ENCODE measurements around the gene PCDHA7. TPM values are rescaled to one million over a fixed set of nuclear protein-coding genes. Genes with fewer than 3 reads are reported as not detected.
"Not testable (repeated sequence)": the region's sequence is repeated elsewhere in the genome, so short reads cannot be mapped to it uniquely, and the experiment has no call there.

PCDHA7 gene, protein sequence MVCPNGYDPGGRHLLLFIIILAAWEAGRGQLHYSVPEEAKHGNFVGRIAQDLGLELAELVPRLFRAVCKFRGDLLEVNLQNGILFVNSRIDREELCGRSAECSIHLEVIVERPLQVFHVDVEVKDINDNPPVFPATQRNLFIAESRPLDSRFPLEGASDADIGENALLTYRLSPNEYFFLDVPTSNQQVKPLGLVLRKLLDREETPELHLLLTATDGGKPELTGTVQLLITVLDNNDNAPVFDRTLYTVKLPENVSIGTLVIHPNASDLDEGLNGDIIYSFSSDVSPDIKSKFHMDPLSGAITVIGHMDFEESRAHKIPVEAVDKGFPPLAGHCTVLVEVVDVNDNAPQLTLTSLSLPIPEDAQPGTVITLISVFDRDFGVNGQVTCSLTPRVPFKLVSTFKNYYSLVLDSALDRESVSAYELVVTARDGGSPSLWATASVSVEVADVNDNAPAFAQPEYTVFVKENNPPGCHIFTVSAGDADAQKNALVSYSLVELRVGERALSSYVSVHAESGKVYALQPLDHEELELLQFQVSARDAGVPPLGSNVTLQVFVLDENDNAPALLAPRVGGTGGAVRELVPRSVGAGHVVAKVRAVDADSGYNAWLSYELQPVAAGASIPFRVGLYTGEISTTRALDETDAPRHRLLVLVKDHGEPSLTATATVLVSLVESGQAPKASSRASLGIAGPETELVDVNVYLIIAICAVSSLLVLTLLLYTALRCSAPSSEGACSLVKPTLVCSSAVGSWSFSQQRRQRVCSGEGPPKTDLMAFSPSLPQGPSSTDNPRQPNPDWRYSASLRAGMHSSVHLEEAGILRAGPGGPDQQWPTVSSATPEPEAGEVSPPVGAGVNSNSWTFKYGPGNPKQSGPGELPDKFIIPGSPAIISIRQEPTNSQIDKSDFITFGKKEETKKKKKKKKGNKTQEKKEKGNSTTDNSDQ
- total RNA-seq (ENCODE audit: low replicate concordance): 2.5 and 6.9 TPM in 2 replicates
- long read RNA-seq, transcript PCDHA7-201 (1 exons, 2,922 nt): major isoform, 10 of 11 reads
- long read RNA-seq, partial matches to known transcripts: 0 of 11 reads
- long read RNA-seq, other reads (novel, unspliced or antisense): 1 of 11 reads

GRCh38 chr5:140833993-140834392, at the start of gene PCDHA7:
Gene PCDHA7 (plus strand): TSS chr5:140834269. CDS start chr5:140834384, 115 bp downstream.
- Mint-ChIP-seq H3K4me1 (ENCODE audit: unreplicated experiment) (no peaks in the 10 kb centered on the region), H3K36me3 (peaks cover 33% of the 10 kb centered on the region), H3K9me3 (peaks cover 9% of the 10 kb centered on the region), H3K27me3 (no peaks in the 10 kb centered on the region), H3K27ac (peak within 1 kb of the TSS; percentile 54), H3K4me3 (peak within 1 kb of the TSS; percentile 86)
- DNase-seq (ENCODE audit: extremely low spot score, unreplicated experiment): no peak
- TF ChIP-seq, protein P1, sequence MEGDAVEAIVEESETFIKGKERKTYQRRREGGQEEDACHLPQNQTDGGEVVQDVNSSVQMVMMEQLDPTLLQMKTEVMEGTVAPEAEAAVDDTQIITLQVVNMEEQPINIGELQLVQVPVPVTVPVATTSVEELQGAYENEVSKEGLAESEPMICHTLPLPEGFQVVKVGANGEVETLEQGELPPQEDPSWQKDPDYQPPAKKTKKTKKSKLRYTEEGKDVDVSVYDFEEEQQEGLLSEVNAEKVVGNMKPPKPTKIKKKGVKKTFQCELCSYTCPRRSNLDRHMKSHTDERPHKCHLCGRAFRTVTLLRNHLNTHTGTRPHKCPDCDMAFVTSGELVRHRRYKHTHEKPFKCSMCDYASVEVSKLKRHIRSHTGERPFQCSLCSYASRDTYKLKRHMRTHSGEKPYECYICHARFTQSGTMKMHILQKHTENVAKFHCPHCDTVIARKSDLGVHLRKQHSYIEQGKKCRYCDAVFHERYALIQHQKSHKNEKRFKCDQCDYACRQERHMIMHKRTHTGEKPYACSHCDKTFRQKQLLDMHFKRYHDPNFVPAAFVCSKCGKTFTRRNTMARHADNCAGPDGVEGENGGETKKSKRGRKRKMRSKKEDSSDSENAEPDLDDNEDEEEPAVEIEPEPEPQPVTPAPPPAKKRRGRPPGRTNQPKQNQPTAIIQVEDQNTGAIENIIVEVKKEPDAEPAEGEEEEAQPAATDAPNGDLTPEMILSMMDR (conservative IDR thresholded peaks at IDR 0.05): no peak

DNA sequence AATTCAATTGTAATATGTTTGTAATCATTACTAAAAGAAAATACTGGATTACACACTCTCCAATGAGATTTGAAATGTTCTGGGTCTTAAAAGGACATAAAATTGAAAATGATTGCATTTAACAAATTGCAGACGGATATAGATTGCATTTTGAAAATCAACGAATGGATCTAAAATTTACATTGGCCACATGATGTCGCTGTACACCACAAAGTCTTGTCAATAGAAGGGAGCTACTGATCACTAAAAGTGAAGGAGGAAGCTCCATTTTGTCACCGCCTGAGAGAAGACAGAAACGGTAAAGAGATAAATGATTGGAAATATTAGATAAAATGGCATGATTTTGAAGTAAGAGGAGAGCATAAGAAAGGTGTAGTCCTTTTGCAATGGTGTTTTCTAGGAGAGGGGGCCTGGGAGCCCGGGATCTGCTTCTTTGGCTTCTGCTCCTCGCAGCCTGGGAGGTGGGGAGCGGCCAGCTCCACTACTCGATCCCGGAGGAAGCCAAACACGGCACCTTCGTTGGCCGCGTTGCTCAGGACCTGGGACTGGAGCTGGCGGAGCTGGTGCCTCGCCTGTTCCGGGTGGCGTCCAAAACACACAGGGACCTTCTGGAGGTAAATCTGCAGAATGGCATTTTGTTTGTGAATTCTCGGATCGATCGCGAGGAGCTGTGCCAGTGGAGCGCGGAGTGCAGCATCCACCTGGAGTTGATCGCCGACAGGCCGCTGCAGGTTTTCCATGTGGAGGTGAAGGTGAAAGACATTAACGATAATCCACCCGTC, 48.0 kb upstream of the PCDHA7 start, which contains the start of gene PCDHA1:
TSS of gene PCDHA1 (plus strand) at position 236 of the 782 bp plus-strand sequence.
- Mint-ChIP-seq H3K9me3 (peaks cover 13% of the 10 kb centered on the region), H3K4me1 (ENCODE audit: unreplicated experiment) (no peaks in the 10 kb centered on the region)
- TF ChIP-seq, protein P1 (conservative IDR thresholded peaks at IDR 0.05): no peak

GRCh38 chr5:140787422-140787821, 46.6 kb upstream of the PCDHA7 start:
- not testable (repeated sequence) for DNase-seq (ENCODE audit: extremely low spot score, unreplicated experiment); H3K27me3 Mint-ChIP-seq; H3K27ac Mint-ChIP-seq; H3K4me1 Mint-ChIP-seq (ENCODE audit: unreplicated experiment); H3K4me3 Mint-ChIP-seq; H3K36me3 Mint-ChIP-seq
- H3K9me3 Mint-ChIP-seq: peaks cover 13% of the 10 kb centered on the region

More for the DNA sequence above, 48.0 kb upstream of the PCDHA7 start, which contains the start of gene PCDHA1:
- H3K36me3 Mint-ChIP-seq: no peaks in the 10 kb centered on the region
- H3K4me3 Mint-ChIP-seq: peak within 1 kb of the TSS; percentile 67
- no peaks in the 10 kb centered on the region for H3K27me3 Mint-ChIP-seq
- no peak for DNase-seq (ENCODE audit: extremely low spot score, unreplicated experiment)
- H3K27ac Mint-ChIP-seq: no peak within 1 kb of the TSS

DNA sequence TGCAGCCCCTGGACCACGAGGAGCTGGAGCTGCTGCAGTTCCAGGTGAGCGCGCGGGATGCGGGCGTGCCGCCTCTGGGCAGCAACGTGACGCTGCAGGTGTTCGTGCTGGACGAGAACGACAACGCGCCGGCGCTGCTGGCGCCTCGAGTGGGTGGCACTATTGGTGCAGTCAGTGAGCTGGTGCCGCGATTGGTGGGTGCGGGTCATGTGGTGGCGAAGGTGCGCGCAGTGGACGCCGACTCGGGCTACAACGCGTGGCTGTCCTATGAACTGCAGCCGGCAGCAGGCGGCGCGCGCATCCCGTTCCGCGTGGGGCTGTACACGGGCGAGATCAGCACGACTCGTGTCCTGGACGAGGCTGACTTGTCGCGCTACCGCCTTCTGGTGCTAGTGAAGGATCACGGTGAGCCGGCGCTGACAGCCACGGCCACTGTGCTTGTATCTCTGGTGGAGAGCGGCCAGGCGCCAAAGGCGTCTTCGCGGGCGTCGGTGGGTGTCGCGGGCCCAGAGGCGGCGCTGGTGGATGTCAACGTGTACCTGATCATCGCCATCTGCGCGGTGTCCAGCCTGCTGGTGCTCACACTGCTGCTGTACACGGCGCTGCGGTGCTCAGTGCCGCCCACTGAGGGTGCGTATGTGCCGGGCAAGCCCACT, 46.1 kb upstream of the PCDHA7 start:
- H3K4me1 Mint-ChIP-seq (ENCODE audit: unreplicated experiment); H3K27me3 Mint-ChIP-seq: not testable (repeated sequence)

GRCh38 chr5:140791089-140791488, 43.0 kb upstream of the PCDHA7 start:
- H3K27me3 Mint-ChIP-seq: no peaks in the 10 kb centered on the region
- H3K27ac Mint-ChIP-seq: no peak overlapping the region
- TF ChIP-seq, protein P1 (conservative IDR thresholded peaks at IDR 0.05): no peak
- no peak for DNase-seq (ENCODE audit: extremely low spot score, unreplicated experiment)
- H3K4me1 Mint-ChIP-seq (ENCODE audit: unreplicated experiment): no peaks in the 10 kb centered on the region
- H3K4me3 Mint-ChIP-seq: no peak overlapping the region
- peaks cover 5% of the 10 kb centered on the region for H3K36me3 Mint-ChIP-seq
- H3K9me3 Mint-ChIP-seq: peaks cover 5% of the 10 kb centered on the region

More for the DNA sequence above, 46.1 kb upstream of the PCDHA7 start:
- H3K4me3 Mint-ChIP-seq; DNase-seq (ENCODE audit: extremely low spot score, unreplicated experiment); H3K36me3 Mint-ChIP-seq; H3K9me3 Mint-ChIP-seq; H3K27ac Mint-ChIP-seq: not testable (repeated sequence)
